ENCODE data around the gene EFNA3. TPM values are rescaled to one million over a fixed set of nuclear protein-coding genes. Genes with fewer than 3 reads are reported as not detected.

The EFNA3 gene
- total and polyA plus RNA-seq, 2 of the 4 experiments (the other 2 are of a cell fraction), result 0.72 to 1.6 TPM

DNA sequence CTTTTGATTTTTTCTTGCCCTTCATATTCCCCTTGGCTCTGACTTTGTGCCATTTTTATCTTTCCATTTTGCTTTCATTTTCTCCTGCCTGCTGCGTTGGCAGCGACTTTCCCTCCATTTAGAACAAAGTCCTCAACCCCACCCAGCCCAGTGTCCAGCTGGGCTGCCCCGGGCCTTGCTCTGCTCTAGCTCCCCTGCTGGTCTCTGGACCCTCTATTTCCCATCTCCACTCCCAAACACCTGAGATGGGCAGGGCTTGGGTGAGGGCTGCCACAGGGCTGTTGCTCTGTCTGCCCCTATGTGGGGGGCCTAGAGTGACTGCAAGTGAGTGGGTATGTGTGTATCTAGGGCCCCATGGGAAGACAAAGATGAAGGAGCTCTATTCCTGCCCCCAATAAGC is 34.8 kb upstream of the EFNA3 start:
- H2BK15ac ChIP-seq (ENCODE audit: low read depth, low read length), result no peak overlapping the region
- no peak overlapping the region for H3K14ac ChIP-seq (replicated peaks; ENCODE audit: low read depth, low read length)
- no peak overlapping the region for H2BK120ac ChIP-seq (ENCODE audit: low read depth, low read length)
- no CpG with 5 or more reads among the region's 3 CpGs for WGBS, 2 experiments (ENCODE audit: extremely low coverage in 2 of 2, insufficient read length in 1 of 2)
- H4K5ac ChIP-seq (ENCODE audit: low read depth, low read length), result no peak overlapping the region
- no peak overlapping the region for H3K23ac ChIP-seq (ENCODE audit: low read depth, low read length)
- no peaks in the 10 kb centered on the region for H3K36me3 ChIP-seq (ENCODE audit: control insufficient read depth, insufficient read depth, low read length)
- no peak overlapping the region for H4K91ac ChIP-seq (ENCODE audit: insufficient read depth, low read depth, low read length)
- dilution Hi-C loops (cut with HindIII; ENCODE audit: low sequenced_read_pairs, unreplicated experiment), result no loop called here
- peaks cover 5% of the 10 kb centered on the region; the same call in 1 of the 2 replicates for H3K9me1 ChIP-seq (ENCODE audit: insufficient read depth, low read length)
- no peak overlapping the region for H3K18ac ChIP-seq (ENCODE audit: low read depth, low read length)
- no TSS peak for BruUV-seq (replicated peaks)
- ATAC-seq (ENCODE audit: low read depth), result no peak
- no peak overlapping the region for H3K4ac ChIP-seq (ENCODE audit: low read depth, low read length)
- no peak overlapping the region for H3K4me3 ChIP-seq (ENCODE audit: insufficient read depth, low read depth, low read length)
- H3K4me1 ChIP-seq (ENCODE audit: control insufficient read depth, insufficient read depth, low read length), result peaks cover 5% of the 10 kb centered on the region
- H3K56ac ChIP-seq (ENCODE audit: extremely low read depth, insufficient read depth, low read length), result no peak overlapping the region
- no peak overlapping the region for H2AK9ac ChIP-seq (replicated peaks; ENCODE audit: low read depth, low read length, poor library complexity)
- H2BK20ac ChIP-seq (ENCODE audit: low read depth, low read length), result no peak overlapping the region
- intact Hi-C loops (cut with micrococcal nuclease), result no loop called here
- no peaks in the 10 kb centered on the region for H3K79me1 ChIP-seq (ENCODE audit: low read depth in 1 of 2, low read length in 2 of 2)
- H2AFZ ChIP-seq (replicated peaks; ENCODE audit: low read length, poor library complexity), result no peak overlapping the region
- ChIA-PET POLR2A (ENCODE audit: unreplicated experiment) (no interaction called here), CTCF (interaction anchor here (1.0 to 2.4 kb wide), 5 partner anchors 16 to 48 kb away, joined by 3 to 12 read pairs (median 7); no protein-coding TSS in a partner anchor)
- H3K4me2 ChIP-seq (ENCODE audit: low read depth, low read length), result no peak overlapping the region
- peaks cover 19% of the 10 kb centered on the region for H3K27me3 ChIP-seq (ENCODE audit: control insufficient read depth, insufficient read depth, low read length)
- no peak overlapping the region for H3K27ac ChIP-seq (ENCODE audit: insufficient read depth, low read length)
- H2AK5ac ChIP-seq (ENCODE audit: low read depth, low read length), result no peak overlapping the region
- no peak overlapping the region for H4K8ac ChIP-seq (ENCODE audit: low read depth in 2 of 2, low read length in 2 of 2)
- in situ Hi-C loops (cut with MboI; ENCODE audit: low sequenced_read_pairs), result no loop called here
- H3K9me3 ChIP-seq (ENCODE audit: control insufficient read depth, insufficient read depth, low read length), result no peaks in the 10 kb centered on the region
- no peaks in the 10 kb centered on the region; the same call in 1 of the 2 replicates for H4K20me1 ChIP-seq (ENCODE audit: insufficient read depth, low read length)
- TF ChIP-seq RFX5 (IDR thresholded peaks at IDR 0.05; ENCODE audit: low read depth, low read length) (no peak), FOS (IDR thresholded peaks at IDR 0.05; ENCODE audit: low read depth, low read length) (no peak), MAZ (IDR thresholded peaks at IDR 0.05; ENCODE audit: borderline replicate concordance, low read depth, low read length) (no peak), CHD1 (IDR thresholded peaks at IDR 0.05; ENCODE audit: low read depth, low read length) (no peak), MXI1 (IDR thresholded peaks at IDR 0.05; ENCODE audit: borderline replicate concordance, low read depth, low read length) (no peak), USF2 (IDR thresholded peaks at IDR 0.05; ENCODE audit: low read depth, low read length) (no peak), NFE2L2 (IDR thresholded peaks at IDR 0.05; ENCODE audit: low read depth, low read length) (no peak)
- H2BK5ac ChIP-seq (ENCODE audit: low read depth, low read length, poor library complexity, severe bottlenecking), result no peak overlapping the region
- no peak overlapping the region for H3K9ac ChIP-seq (ENCODE audit: low read depth, low read length)
- DNase-seq, result no peak
